ENCODE measurements around the gene PRXL2B.

The PRXL2B gene

DNA sequence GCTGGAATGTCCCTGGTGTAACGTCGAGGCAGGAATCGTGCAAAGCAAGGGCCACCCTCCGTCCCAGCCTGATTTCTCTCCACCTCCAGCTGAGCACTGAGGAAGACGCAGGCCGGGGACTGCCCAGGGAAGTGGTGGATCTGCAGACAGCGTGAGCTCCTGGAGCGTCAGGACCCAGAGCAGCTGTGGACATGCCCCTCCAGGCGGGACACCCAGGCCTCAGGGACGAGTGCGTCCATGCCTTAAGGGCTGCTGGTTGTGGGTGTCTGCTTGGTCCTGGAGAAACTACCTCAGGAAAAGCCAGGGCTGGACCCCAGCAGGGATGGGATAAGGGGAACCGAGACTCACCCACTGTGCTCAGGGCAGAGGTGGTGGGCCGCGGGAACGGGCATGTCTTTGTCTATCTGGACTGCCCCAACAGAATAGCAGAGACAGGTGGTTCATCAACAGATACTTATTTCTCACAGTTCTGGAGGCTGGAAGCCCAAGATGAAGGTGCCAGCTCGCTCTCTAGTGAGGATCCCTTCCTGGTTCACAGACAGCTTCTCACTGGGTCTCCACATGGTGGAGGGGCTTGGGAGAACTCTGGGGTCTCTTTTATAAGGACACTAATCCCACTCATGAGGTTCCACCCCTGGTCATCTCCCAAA lies 52.0 kb downstream of the PRXL2B start:
- DNase-seq: no peak

DNA sequence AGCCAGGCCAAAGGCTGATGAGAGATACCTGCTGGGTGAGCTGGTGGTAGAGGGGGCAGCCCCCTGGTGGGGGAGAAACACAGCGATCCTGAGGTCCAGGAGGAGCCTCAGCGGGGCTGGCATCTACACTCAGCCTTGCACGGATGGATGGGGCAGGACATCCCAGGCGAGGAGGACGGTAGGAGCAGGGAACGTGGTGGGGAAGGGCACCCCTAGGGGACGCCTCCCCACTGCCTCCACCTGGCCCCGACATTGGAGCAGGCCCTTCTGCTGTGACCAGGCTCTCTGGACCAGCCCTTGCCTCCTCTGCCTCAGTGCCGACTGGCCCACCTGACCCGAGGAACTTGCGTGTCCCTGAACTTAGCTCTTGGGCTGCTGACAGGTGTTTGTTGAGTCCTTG lies 52.6 kb downstream of the PRXL2B start:
- no peak for DNase-seq

DNA sequence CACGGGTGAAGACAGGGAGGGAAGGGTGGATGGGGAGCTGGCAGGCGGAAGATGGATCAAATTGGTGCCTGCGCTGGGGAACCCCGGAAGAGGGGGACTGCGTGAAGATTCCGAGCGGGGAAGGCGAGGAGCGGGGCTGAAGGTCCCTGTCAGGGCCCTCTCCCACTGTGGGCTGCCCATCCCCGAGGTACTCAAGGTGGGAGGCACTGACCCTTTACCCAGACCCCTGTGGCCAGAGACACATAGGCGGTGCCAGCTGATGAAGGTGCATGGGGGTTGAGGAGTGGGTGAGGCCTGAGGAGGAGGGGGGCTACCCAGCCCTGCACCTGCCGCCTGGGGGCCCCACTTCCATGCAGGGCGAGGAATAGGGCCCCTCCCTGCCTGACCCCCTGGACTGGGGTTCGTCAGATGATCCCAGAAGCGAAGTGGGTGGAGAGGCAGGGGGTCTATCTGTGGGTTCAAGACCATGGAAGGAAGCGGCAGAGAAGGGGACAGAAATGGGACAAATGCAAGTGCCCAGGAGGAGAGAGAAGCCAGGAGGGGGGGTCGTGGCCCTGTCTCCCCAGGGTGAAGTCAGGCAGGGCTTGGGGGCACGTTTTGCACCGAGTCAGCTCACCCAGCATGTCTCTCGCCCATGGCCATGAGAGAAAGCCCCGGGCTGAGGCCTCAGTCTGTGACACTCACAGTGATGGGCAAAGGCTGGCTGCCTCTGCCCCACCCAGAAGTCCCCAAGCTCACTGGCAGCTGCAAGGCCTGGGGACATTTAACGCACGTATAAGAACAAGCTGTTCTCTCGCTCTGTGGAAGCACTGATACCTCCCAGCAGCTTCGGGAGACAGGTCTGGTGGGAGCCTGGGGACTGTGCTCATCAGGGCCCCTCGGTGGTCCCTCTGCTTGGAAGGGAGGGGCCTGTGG lies 53.3 kb downstream of the PRXL2B start:
- DNase-seq: no peak

DNA sequence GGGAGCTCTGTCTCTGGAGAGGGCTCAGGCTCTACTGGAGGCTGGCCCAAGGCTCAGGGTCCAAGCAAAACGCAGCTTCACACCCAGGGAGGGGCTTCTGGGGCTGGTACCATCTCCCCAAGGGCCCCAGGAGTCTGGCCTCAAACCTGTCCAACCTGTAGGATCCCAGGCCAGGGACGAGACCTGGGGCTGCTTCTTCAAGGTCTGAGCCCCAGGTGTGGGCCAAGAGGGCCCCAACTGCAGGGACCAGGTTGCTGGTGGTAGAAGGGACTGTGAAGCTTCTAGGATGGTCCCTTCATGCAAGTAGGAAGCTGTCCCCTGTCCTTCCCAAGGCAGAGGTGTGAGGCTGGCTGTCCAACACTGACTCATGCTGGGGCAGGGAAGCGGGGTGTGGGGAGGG lies 54.0 kb downstream of the PRXL2B start:
- no peak for DNase-seq
